Measurements from ENCODE around the gene FBXO44. TPM values are rescaled to one million over a fixed set of nuclear protein-coding genes. Genes with fewer than 3 reads are reported as not detected.

FBXO44 gene
- polyA plus RNA-seq, 3 donors = 1.5 to 17.8 (median 2.0) TPM

DNA sequence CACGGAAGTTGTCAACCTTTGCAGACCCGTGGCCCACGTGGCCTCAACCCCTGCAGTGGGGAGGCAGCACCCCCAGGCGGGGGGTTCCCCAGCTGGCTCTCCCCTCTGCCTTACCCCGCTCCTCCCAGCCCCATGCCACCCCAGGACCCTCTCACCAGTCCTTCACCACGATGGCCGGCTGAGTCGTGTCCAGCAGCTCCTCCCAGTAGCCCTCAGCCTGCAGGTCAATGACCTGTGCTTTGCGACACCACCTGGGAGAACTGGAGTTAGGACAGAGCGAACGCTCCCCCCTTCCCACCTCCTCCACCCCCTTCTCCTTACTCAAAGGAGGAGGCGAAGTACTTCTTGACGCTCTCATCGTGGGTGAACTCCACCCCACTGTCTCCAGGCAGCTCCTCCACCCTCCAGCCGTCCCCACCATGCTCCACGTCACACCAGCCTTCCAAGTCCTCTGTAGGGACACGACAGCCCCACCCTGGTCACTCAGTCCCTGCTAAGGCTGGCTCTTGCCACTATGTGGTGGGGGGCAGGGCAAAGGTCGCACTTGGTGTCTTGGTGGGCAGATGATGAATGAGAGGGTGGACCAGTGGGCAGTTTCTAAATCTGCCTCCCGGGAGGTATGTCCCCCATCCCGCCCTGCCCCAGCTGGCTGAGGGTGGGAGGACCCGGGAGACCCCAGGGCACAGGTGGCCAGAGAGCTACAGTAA lies 4.9 kb upstream of the FBXO44 start:
- H3K4me3 ChIP-seq (replicated peaks in 1 of 3; ENCODE audit: low read depth in 2 of 3, low read length in 3 of 3) = peak overlapping the region in 1 of 3 experiments; percentile 44
- peak overlapping the region in 1 of 2 donors; percentile 79 for H3K4me3 Mint-ChIP-seq
- no peak for DNase-seq
- H3K9me3 Mint-ChIP-seq = peaks cover 0 to 5% (median 0%) of the 10 kb centered on the region in 7 donors
- WGBS (ENCODE audit: insufficient coverage) = 36% methylated on average over 15 of the region's 21 CpGs
- peaks cover 5 to 51% of the 10 kb centered on the region in 2 donors for H3K27me3 ChIP-seq (ENCODE audit: control insufficient read depth in 2 of 2, insufficient read depth in 2 of 2, low read length in 2 of 2)
- peaks cover 50 to 65% (median 53%) of the 10 kb centered on the region in 3 donors for H3K27me3 Mint-ChIP-seq (ENCODE audit: low read depth in 3 of 3)
- H2AFZ ChIP-seq (ENCODE audit: insufficient read depth, low read depth, low read length, poor library complexity, severe bottlenecking) = peak overlapping the region; percentile 61
- peak overlapping the region; percentile 61 for H3K4me2 ChIP-seq (replicated peaks; ENCODE audit: extremely low read depth, low read length, poor library complexity, severe bottlenecking)
- peaks cover 5 to 24% of the 10 kb centered on the region in 2 donors for H3K4me1 ChIP-seq (ENCODE audit: control insufficient read depth in 1 of 2, insufficient read depth in 2 of 2, low read length in 2 of 2)
- TF ChIP-seq, protein P1, sequence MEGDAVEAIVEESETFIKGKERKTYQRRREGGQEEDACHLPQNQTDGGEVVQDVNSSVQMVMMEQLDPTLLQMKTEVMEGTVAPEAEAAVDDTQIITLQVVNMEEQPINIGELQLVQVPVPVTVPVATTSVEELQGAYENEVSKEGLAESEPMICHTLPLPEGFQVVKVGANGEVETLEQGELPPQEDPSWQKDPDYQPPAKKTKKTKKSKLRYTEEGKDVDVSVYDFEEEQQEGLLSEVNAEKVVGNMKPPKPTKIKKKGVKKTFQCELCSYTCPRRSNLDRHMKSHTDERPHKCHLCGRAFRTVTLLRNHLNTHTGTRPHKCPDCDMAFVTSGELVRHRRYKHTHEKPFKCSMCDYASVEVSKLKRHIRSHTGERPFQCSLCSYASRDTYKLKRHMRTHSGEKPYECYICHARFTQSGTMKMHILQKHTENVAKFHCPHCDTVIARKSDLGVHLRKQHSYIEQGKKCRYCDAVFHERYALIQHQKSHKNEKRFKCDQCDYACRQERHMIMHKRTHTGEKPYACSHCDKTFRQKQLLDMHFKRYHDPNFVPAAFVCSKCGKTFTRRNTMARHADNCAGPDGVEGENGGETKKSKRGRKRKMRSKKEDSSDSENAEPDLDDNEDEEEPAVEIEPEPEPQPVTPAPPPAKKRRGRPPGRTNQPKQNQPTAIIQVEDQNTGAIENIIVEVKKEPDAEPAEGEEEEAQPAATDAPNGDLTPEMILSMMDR (IDR thresholded peaks at IDR 0.05) = no peak
- no peak overlapping the region for H3K27ac Mint-ChIP-seq
- H3K36me3 ChIP-seq (replicated peaks in 1 of 2; ENCODE audit: control insufficient read depth in 1 of 2, insufficient read depth in 2 of 2, low read length in 2 of 2) = no peaks in the 10 kb centered on the region
- H3K36me3 Mint-ChIP-seq = peaks cover 4 to 9% of the 10 kb centered on the region in 2 donors
- H3K79me2 ChIP-seq (ENCODE audit: insufficient read depth, low read length) = no peaks in the 10 kb centered on the region
- H3K27ac ChIP-seq (ENCODE audit: low read depth in 1 of 2, low read length in 2 of 2) = no peak overlapping the region
- intact Hi-C loops (cut with micrococcal nuclease) = loop anchor here (1.0 to 10.0 kb wide), 5 partner anchors 68 to 615 kb away; no protein-coding TSS in a partner anchor
- no peaks in the 10 kb centered on the region for H3K9me3 ChIP-seq (replicated peaks in 1 of 2; ENCODE audit: control insufficient read depth in 1 of 2, insufficient read depth in 1 of 2, low read length in 2 of 2)
- no peaks in the 10 kb centered on the region for H4K20me1 ChIP-seq (ENCODE audit: insufficient read depth, low read length)
- H3K4me1 Mint-ChIP-seq = peaks cover 18% of the 10 kb centered on the region
- no peak overlapping the region for H3K9ac ChIP-seq (ENCODE audit: insufficient read depth, low read length, poor library complexity, severe bottlenecking)

DNA sequence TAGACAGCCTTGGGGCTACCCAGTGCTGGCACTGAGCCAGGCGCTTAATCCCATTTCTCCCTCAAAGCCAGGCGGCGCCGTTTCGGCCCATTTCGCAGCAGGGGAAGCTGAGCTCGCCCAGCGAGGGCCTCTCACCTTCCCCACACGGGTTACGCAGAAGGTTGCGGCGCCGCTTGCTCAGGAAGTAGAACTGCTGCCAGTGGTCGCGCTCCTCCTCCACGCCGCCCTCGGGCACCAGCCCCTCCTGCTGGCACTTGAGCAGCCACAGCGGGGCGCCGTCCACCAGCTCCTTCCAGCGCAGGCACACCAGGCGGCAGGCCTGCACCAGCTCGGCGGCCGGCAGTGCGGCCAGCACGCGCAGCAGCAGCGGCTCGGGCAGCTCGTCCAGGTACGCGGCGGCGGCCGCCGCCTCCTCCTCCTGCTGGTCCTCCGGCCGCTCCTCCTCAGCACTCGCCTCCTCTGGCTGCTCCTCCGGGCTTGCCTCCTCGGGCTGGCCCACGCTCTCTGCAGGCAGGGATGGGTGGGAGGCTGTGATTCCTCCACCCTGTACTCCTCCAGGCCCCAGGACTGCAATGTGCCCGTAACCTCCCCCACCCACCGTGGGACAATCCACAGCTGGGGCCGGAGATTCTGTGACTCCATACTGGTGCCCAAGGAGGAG lies 4.2 kb upstream of the FBXO44 start:
- Histone ChIP-seq H4K20me1 (ENCODE audit: insufficient read depth, low read length) (no peaks in the 10 kb centered on the region), H3K27me3 (ENCODE audit: control insufficient read depth in 2 of 2, insufficient read depth in 2 of 2, low read length in 2 of 2) (peaks cover 5 to 54% of the 10 kb centered on the region in 2 donors), H3K27ac (ENCODE audit: low read depth in 1 of 2, low read length in 2 of 2) (no peak overlapping the region), H3K4me2 (replicated peaks; ENCODE audit: extremely low read depth, low read length, poor library complexity, severe bottlenecking) (peak overlapping the region; percentile 61), H3K79me2 (ENCODE audit: insufficient read depth, low read length) (no peaks in the 10 kb centered on the region), H3K9me3 (replicated peaks in 1 of 2; ENCODE audit: control insufficient read depth in 1 of 2, insufficient read depth in 1 of 2, low read length in 2 of 2) (no peaks in the 10 kb centered on the region), H3K4me3 (replicated peaks in 1 of 3; ENCODE audit: low read depth in 2 of 3, low read length in 3 of 3) (peak overlapping the region in 1 of 3 experiments; percentile 44), H2AFZ (ENCODE audit: insufficient read depth, low read depth, low read length, poor library complexity, severe bottlenecking) (peak overlapping the region; percentile 61), H3K4me1 (ENCODE audit: control insufficient read depth in 1 of 2, insufficient read depth in 2 of 2, low read length in 2 of 2) (peaks cover 9 to 29% of the 10 kb centered on the region in 2 donors), H3K36me3 (replicated peaks in 1 of 2; ENCODE audit: control insufficient read depth in 1 of 2, insufficient read depth in 2 of 2, low read length in 2 of 2) (no peaks in the 10 kb centered on the region), H3K9ac (ENCODE audit: insufficient read depth, low read length, poor library complexity, severe bottlenecking) (no peak overlapping the region)
- Mint-ChIP-seq H3K27me3 (ENCODE audit: low read depth in 3 of 3) (peaks cover 50 to 70% (median 56%) of the 10 kb centered on the region in 3 donors), H3K27ac (peak overlapping the region in 1 of 7 donors; percentile 38), H3K4me1 (peaks cover 22% of the 10 kb centered on the region), H3K9me3 (peaks cover 0 to 5% (median 0%) of the 10 kb centered on the region in 7 donors), H3K4me3 (peak overlapping the region; percentile 16 to 89), H3K36me3 (peaks cover 4 to 9% of the 10 kb centered on the region in 2 donors)
- DNase-seq = peak; percentile 64 to 73 (median 70)
- TF ChIP-seq, protein P1 (IDR thresholded peaks at IDR 0.05) = peak; percentile 83
- intact Hi-C loops (cut with micrococcal nuclease) = loop anchor here (1.0 to 5.0 kb wide), 4 partner anchors 67 to 99 kb away; no protein-coding TSS in a partner anchor
- 7% methylated on average over 39 of the region's 47 CpGs for WGBS (ENCODE audit: insufficient coverage)
